Fibroblast of pulmonary artery (primary cell): ENCODE results near the gene TLR10.

Experiments
- DNase-seq: peaks from one replicate; pipeline ENCODE4 v3.0.0-alpha.2; 2010; ENCODE audit warnings: low read depth
- H3K4me3 ChIP-seq: replicated peaks from 2 replicates; pipeline ENCODE4 v1.5.1; 2011; ENCODE audit warnings: low read depth, mild to moderate bottlenecking, control low read depth, low read length, moderate library complexity
- TF ChIP-seq, protein P1 (sequence below): IDR thresholded peaks from 2 replicates; pipeline ENCODE4 v1.5.1; 2011; ENCODE audit warnings: mild to moderate bottlenecking, control low read depth, low read length, inconsistent platforms; ENCODE audit errors: missing control alignments

Gene TLR10

DNA sequence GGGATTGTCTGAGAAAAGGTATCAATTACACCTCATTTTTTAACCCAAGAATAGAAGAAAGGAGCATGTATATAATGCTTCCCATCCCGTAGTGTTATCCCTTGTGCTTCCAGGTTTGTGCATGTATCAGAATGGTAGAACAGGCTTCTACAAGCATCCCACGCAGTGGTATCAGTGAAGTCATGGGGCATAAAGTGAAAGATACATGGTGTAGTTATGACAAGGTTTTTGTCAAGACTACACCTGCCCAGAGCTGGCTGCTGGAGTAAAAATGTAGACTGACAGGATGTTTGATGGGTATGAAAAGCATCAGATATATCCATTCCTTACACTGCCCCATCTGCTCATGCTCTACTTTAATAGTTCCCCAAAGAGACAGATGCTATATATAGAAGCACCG, 12.3 kb upstream of the TLR10 start:
- no peak overlapping the region for H3K4me3 ChIP-seq
- TF ChIP-seq, protein P1, sequence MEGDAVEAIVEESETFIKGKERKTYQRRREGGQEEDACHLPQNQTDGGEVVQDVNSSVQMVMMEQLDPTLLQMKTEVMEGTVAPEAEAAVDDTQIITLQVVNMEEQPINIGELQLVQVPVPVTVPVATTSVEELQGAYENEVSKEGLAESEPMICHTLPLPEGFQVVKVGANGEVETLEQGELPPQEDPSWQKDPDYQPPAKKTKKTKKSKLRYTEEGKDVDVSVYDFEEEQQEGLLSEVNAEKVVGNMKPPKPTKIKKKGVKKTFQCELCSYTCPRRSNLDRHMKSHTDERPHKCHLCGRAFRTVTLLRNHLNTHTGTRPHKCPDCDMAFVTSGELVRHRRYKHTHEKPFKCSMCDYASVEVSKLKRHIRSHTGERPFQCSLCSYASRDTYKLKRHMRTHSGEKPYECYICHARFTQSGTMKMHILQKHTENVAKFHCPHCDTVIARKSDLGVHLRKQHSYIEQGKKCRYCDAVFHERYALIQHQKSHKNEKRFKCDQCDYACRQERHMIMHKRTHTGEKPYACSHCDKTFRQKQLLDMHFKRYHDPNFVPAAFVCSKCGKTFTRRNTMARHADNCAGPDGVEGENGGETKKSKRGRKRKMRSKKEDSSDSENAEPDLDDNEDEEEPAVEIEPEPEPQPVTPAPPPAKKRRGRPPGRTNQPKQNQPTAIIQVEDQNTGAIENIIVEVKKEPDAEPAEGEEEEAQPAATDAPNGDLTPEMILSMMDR, result no peak
- DNase-seq, result no peak

DNA sequence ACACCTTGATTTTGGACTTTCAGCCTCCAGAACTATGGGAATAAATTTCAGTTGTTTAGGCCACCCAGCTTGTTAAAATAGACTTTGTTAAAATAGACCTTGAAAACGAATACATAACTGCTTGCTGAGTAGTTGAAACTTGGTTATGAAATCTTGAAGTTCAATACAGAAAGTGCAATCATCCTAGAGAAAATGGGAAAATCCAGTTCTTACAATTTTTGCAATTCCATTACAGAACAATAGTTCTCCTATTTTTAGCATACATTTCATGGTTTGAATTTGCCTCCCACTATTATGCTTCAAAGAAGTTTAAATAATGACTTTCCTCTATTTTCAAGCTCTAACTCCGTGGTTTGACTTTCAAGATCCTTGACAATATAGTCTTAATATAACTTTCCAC, 11.3 kb upstream of the TLR10 start:
- no peak overlapping the region for H3K4me3 ChIP-seq
- TF ChIP-seq, protein P1, result no peak
- DNase-seq, result no peak

- TF ChIP-seq, protein P1, result no peak
- no peak overlapping the region for H3K4me3 ChIP-seq
- no peak for DNase-seq
Measured at GRCh38 chr4:38791010-38791409, 8.2 kb upstream of the TLR10 start.

DNA sequence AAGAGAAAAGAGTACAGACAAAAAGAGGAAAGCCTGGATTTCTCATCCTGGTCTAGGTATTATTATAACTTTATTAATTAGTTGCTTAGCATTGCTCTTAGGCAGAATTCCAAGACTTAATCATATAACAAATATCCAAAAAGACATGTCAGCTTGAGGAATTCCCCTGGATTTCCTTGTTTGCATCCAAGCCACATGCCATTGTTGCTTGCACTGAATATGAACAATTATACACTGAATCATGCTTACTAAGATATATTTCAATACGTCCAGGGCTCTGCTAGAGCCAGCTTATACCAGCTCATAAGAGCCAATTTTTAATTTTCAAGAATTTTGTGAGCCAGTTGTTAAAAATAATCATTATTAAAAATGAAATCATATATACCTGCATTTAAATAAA, 5.5 kb upstream of the TLR10 start:
- H3K4me3 ChIP-seq, result no peak overlapping the region
- peak; percentile 62 for DNase-seq
- TF ChIP-seq, protein P1, result no peak

DNA sequence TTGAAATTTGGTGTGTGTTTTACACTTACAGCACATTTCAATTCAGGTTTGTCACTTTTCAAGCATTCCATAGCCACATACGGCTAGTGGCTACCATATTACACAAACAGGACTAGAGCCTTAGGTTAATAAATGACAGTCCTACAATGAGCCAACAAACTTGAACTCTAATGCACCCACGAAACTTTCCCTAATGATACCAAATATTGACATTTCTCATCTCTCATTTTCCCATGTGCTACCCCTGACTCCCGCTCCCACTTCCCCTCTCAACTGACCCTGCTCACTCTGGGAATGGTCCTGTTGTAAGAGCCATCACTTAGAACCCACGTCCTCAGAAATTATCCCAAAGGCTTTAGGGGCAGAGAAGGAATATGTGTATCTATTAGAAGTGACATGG, 4.9 kb upstream of the TLR10 start:
- TF ChIP-seq, protein P1, result no peak
- H3K4me3 ChIP-seq, result no peak overlapping the region
- DNase-seq, result no peak

GRCh38 chr4:38785901-38786402, 3.2 kb upstream of the TLR10 start:
- TF ChIP-seq, protein P1, result no peak
- no peak for DNase-seq

GRCh38 chr4:38785041-38785790, 2.4 kb upstream of the TLR10 start:
- no peak for DNase-seq

More at GRCh38 chr4:38785901-38786402, 3.2 kb upstream of the TLR10 start:
- H3K4me3 ChIP-seq, result no peak overlapping the region

More at GRCh38 chr4:38785041-38785790, 2.4 kb upstream of the TLR10 start:
- TF ChIP-seq, protein P1, result no peak
- H3K4me3 ChIP-seq, result no peak overlapping the region
